H1 (cell line): ENCODE data around the gene PRR22. TPM values are rescaled to one million over a fixed set of nuclear protein-coding genes. Genes with fewer than 3 reads are reported as not detected.

Experiments used
- CTCF ChIA-PET: fragments of 300-600 bp; sonication (Branson Sonifier 250); formaldehyde crosslinking; loops from one replicate; lab custom pipeline; 2021; ENCODE audit not compliant: partially characterized antibody; lab: Charles Lee
- POLR2A ChIA-PET: fragments of 300-600 bp; sonication (Branson Sonifier 250); formaldehyde crosslinking; loops from one replicate; lab custom pipeline; 2021; ENCODE audit warnings: inconsistent platforms; ENCODE audit not compliant: partially characterized antibody; lab: Charles Lee
- DNase-seq, 2 experiments: peaks; one replicate each; pipeline versions ENCODE4 v3.0.0 to v3.0.0-alpha.2; 2010 to 2022; ENCODE audit warnings: low spot score in 2 of 2, low read depth in 1 of 2, mixed read lengths in 1 of 2
- FAIRE-seq: peaks from 2 replicates; lab custom pipeline; 2011; peaks lifted over from hg19 to GRCh38; lab: Jason Lieb, UNC
- H2AFZ ChIP-seq: 2 replicates; pipeline ENCODE4 v1.8.1; 2012; ENCODE audit warnings: low read length, inconsistent platforms
- H2AK5ac ChIP-seq: 2 replicates; pipeline ENCODE4 v1.6.1; 2013; ENCODE audit warnings: low read depth, low read length
- H2BK120ac ChIP-seq: replicated peaks from 2 replicates; pipeline ENCODE3; 2013; ENCODE audit warnings: low read depth, low read length, inconsistent platforms
- H2BK12ac ChIP-seq: 2 replicates; pipeline ENCODE4 v1.6.1; 2013; ENCODE audit warnings: low read depth, low read length
- H2BK15ac ChIP-seq: 2 replicates; pipeline ENCODE4 v1.6.1; 2013; ENCODE audit warnings: low read length
- H2BK20ac ChIP-seq: 2 replicates; pipeline ENCODE4 v1.6.1; 2013; ENCODE audit warnings: low read length
- H2BK5ac ChIP-seq: 2 replicates; pipeline ENCODE4 v1.6.1; 2013; ENCODE audit warnings: low read depth, low read length
- H3K14ac ChIP-seq: 2 replicates; pipeline ENCODE4 v1.6.1; 2013; ENCODE audit warnings: inconsistent platforms; ENCODE audit not compliant: insufficient read length
- H3K18ac ChIP-seq: 2 replicates; pipeline ENCODE4 v1.6.1; 2013; ENCODE audit warnings: low read length; ENCODE audit errors: extremely low read depth
- H3K23ac ChIP-seq: 2 replicates; pipeline ENCODE4 v1.6.1; 2013; ENCODE audit warnings: inconsistent platforms; ENCODE audit not compliant: insufficient read length
- H3K23me2 ChIP-seq: 2 replicates; pipeline ENCODE4 v1.6.1; 2013; ENCODE audit warnings: low read depth, low read length
- H3K27ac ChIP-seq: 2 replicates; pipeline ENCODE4 v1.6.1; 2011; ENCODE audit warnings: low read depth, low read length, inconsistent platforms
- H3K27me3 ChIP-seq, 4 experiments: replicated peaks in 1 of 4; 1 replicate in 1 of 4; 2 replicates in 3 of 4; pipeline versions ENCODE4 v1.6.1 to v1.8.1; 2011 to 2013; ENCODE audit warnings: low read length in 3 of 4, mild to moderate bottlenecking in 3 of 4, inconsistent platforms in 2 of 4, mixed read lengths in 2 of 4, moderate library complexity in 1 of 4; ENCODE audit not compliant: control insufficient read depth in 3 of 4, insufficient read depth in 3 of 4; ENCODE audit errors: extremely low read depth in 1 of 4
- H3K36me3 ChIP-seq, 4 experiments: 2 replicates each; pipeline versions ENCODE4 v1.6.1 to v1.8.1; 2011 to 2013; ENCODE audit warnings: mild to moderate bottlenecking in 4 of 4, low read length in 3 of 4, moderate library complexity in 2 of 4, control low read depth in 1 of 4, inconsistent platforms in 1 of 4; ENCODE audit not compliant: insufficient read depth in 4 of 4, control insufficient read depth in 2 of 4
- H3K4ac ChIP-seq: replicated peaks from 2 replicates; pipeline ENCODE3; 2013; ENCODE audit warnings: low read length, low read depth, mixed read lengths, inconsistent platforms; ENCODE audit not compliant: insufficient read length
- H3K4me1 ChIP-seq, 4 experiments: replicated peaks in 1 of 4; 1 replicate in 1 of 4; 2 replicates in 3 of 4; pipeline versions ENCODE4 v1.6.1 to v1.8.1; 2011 to 2013; ENCODE audit warnings: low read length in 3 of 4, inconsistent platforms in 2 of 4, mixed read lengths in 1 of 4; ENCODE audit not compliant: insufficient read depth in 4 of 4, control insufficient read depth in 3 of 4
- H3K4me2 ChIP-seq, 2 experiments: 2 replicates each; pipeline versions ENCODE4 v1.6.1 to v1.8.1; 2011 to 2013; ENCODE audit warnings: low read depth in 2 of 2, low read length in 2 of 2, control low read depth in 1 of 2, inconsistent platforms in 1 of 2, mild to moderate bottlenecking in 1 of 2; ENCODE audit not compliant: insufficient read depth in 1 of 2
- H3K4me3 ChIP-seq, 4 experiments: fragments of 200-600, 300-600 bp in 1 of 4; sonication (generic), shearing (Covaris generic), sonication (Bioruptor Twin) in 1 of 4; 2 replicates each; pipeline versions ENCODE4 v1.5.1 to v1.8.1; 2011 to 2016; ENCODE audit warnings: low read length in 4 of 4, low read depth in 3 of 4, control low read depth in 2 of 4, inconsistent platforms in 2 of 4, mild to moderate bottlenecking in 2 of 4, mixed read lengths in 1 of 4, moderate library complexity in 1 of 4; ENCODE audit not compliant: insufficient read depth in 2 of 4; ENCODE audit errors: extremely low read depth in 1 of 4
- H3K56ac ChIP-seq: replicated peaks from 2 replicates; pipeline ENCODE3; 2013; ENCODE audit warnings: low read depth, mild to moderate bottlenecking, mixed read lengths, low read length, inconsistent platforms; ENCODE audit not compliant: insufficient read length
- H3K79me1 ChIP-seq: 2 replicates; pipeline ENCODE4 v1.6.1; 2013; ENCODE audit warnings: low read depth, low read length, control low read depth
- H3K79me2 ChIP-seq, 2 experiments: 2 replicates each; pipeline versions ENCODE4 v1.6.1 to v1.8.1; 2012 to 2013; ENCODE audit warnings: low read length in 2 of 2, mild to moderate bottlenecking in 2 of 2, inconsistent platforms in 1 of 2; ENCODE audit not compliant: insufficient read depth in 2 of 2, control insufficient read depth in 1 of 2
- H3K9ac ChIP-seq, 4 experiments: replicated peaks in 1 of 4; 1 replicate in 1 of 4; 2 replicates in 3 of 4; pipeline versions ENCODE4 v1.6.1 to v1.8.1; 2011 to 2013; ENCODE audit warnings: low read depth in 3 of 4, low read length in 3 of 4, control low read depth in 2 of 4, mild to moderate bottlenecking in 2 of 4, moderate library complexity in 2 of 4, inconsistent platforms in 1 of 4; ENCODE audit errors: extremely low read depth in 1 of 4
- H3K9me3 ChIP-seq, 2 experiments: 2 replicates each; pipeline versions ENCODE4 v1.6.1 to v1.8.1; 2012 to 2013; ENCODE audit warnings: mild to moderate bottlenecking in 2 of 2, moderate library complexity in 2 of 2, control low read depth in 1 of 2, inconsistent platforms in 1 of 2, low read depth in 1 of 2, low read length in 1 of 2, mixed read lengths in 1 of 2; ENCODE audit not compliant: insufficient read depth in 2 of 2
- H4K20me1 ChIP-seq, 2 experiments: replicated peaks in 1 of 2; 2 replicates each; pipeline versions ENCODE3 to v1.8.1; 2011 to 2013; ENCODE audit warnings: inconsistent platforms in 2 of 2, low read length in 2 of 2, mild to moderate bottlenecking in 1 of 2; ENCODE audit not compliant: insufficient read depth in 2 of 2, control insufficient read depth in 1 of 2
- H4K5ac ChIP-seq: 2 replicates; pipeline ENCODE4 v1.6.1; 2013; ENCODE audit warnings: low read length, low read depth, mixed read lengths, inconsistent platforms; ENCODE audit not compliant: insufficient read length
- H4K8ac ChIP-seq: 2 replicates; pipeline ENCODE4 v1.8.0; 2013; ENCODE audit warnings: mild to moderate bottlenecking, moderate library complexity, low read length, inconsistent platforms; ENCODE audit not compliant: insufficient read depth; ENCODE audit errors: extremely low read depth
- H4K91ac ChIP-seq: replicated peaks from 2 replicates; pipeline ENCODE3; 2013; ENCODE audit warnings: low read length, mixed read lengths, inconsistent platforms; ENCODE audit not compliant: insufficient read length
- BCL11A ChIP-seq, 2 experiments: IDR thresholded peaks; one replicate each; pipeline ENCODE4 v1.6.1; 2011; ENCODE audit warnings: low read depth in 2 of 2, low read length in 2 of 2, mild to moderate bottlenecking in 2 of 2
- CHD1 ChIP-seq: IDR thresholded peaks from 2 replicates; pipeline ENCODE4 v1.6.1; 2012; ENCODE audit warnings: low read depth, low read length, improper control_type of control experiment
- KDM5A ChIP-seq: fragments of 200-600 bp; IDR thresholded peaks from 2 replicates; pipeline ENCODE4 v1.7.1; 2012; ENCODE audit warnings: mild to moderate bottlenecking, low read length, inconsistent platforms, mixed read lengths
- MAFK ChIP-seq: IDR thresholded peaks from 2 replicates; pipeline ENCODE4 v1.6.1; 2012; ENCODE audit warnings: low read depth, mild to moderate bottlenecking, improper control_type of control experiment, low read length
- TBP ChIP-seq: IDR thresholded peaks from 2 replicates; pipeline ENCODE4 v1.6.1; 2011; ENCODE audit warnings: low read depth, low read length, improper control_type of control experiment
- USF2 ChIP-seq: IDR thresholded peaks from 2 replicates; pipeline ENCODE4 v1.6.1; 2011; ENCODE audit warnings: low read length, improper control_type of control experiment
- WGBS, 2 experiments: shearing (Covaris generic) in 1 of 2; methylation state at CpG; one replicate each; pipeline versions ENCODE4 v1.1.6 to v1.1.7; 2013 to 2015; ENCODE audit warnings: low lambda C conversion rate in 2 of 2, mixed read lengths in 2 of 2, inconsistent platforms in 1 of 2, low coverage in 1 of 2, missing lambda C conversion rate in 1 of 2; ENCODE audit not compliant: insufficient replicate concordance in 2 of 2, insufficient coverage in 1 of 2, insufficient read length in 1 of 2; ENCODE audit errors: extremely low coverage in 1 of 2, missing lambda C conversion rate in 1 of 2; 5-methylcytosine and 5-hydroxymethylcytosine counted together
- polyA plus RNA-seq, 7 experiments: library from polyadenylated mRNA; depleted of rRNA in 3 of 7; stranded (reverse) in 5 of 7; unstranded in 2 of 7; fragments of >200 nt in 5 of 7; fragments of 200-250 nt in 2 of 7; gene quantifications; 1 replicate in 5 of 7; 2 replicates in 1 of 7; 4 replicates in 1 of 7; pipeline versions ENCODE4 v1.2.1 to v1.2.3, GENCODE V29; 2011 to 2013; ENCODE audit warnings: missing spikeins in 2 of 7, mixed read lengths in 2 of 7
- total RNA-seq: library from RNA; stranded (reverse); fragmentation: NEBNext Ultra II Directional; extraction: Animal tissue kit (Norgen Biotek cat#: 25700); gene quantifications from 2 replicates; pipeline ENCODE4 v1.2.1, GENCODE V29; 2021

The PRR22 gene
- total and polyA plus RNA-seq, 2 of the 8 experiments (the other 6 are each of a cell fraction or from before 2014, with no cell fraction given), result 1.9 to 2.1 TPM

DNA sequence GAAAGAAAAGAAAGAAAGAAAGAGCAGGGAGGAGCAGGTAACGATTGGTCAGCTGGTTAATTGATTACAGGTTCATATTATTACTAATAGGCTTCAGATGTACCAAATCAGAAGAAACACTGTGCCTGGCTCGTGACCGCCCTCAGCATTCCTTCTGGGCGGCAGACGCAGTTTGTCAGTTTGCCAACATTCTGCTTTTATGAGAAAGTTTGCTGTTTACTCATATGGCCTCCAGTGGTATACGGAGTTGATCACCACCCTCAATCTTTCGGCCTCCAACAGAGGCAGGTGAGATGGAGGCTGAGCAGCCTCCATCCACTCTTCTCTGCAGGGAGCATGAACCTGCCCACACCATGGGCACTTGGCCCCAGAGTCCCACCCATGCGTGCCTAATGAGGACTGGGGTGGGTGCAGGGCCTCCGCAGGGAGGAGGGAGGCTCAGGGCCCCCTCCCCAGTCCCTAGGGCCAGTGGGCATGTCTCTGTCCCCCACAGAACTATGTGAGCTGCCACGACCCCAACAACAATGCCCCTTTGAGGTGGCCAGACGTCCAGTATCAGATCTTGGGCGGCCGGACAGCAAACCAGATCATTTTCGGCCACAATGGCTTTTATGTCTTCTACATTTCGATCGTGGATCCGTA is 8.8 kb downstream of the PRR22 start:
- 90% methylated on average over 16 of the region's 17 CpGs; no CpG with 5 or more reads in 1 of the 2 experiments for WGBS, 2 experiments
- DNase-seq, result no peak

More for the DNA sequence above, 8.8 kb downstream of the PRR22 start:
- POLR2A ChIA-PET, result interaction anchor here (1.0 to 3.0 kb wide), 3 partner anchors 9 to 57 kb away, joined by 5 to 19 read pairs (median 8); partner anchors contain the start of genes CATSPERD, LONP1 and PRR22
- H3K79me1 ChIP-seq, result no peaks in the 10 kb centered on the region
- H3K4me3 ChIP-seq, result no peak overlapping the region
- no peak overlapping the region for H2BK5ac ChIP-seq
- H3K9me3 ChIP-seq, result no peaks in the 10 kb centered on the region; a peak in 1 of 4 replicates
- no peaks in the 10 kb centered on the region for H3K36me3 ChIP-seq
- H2BK15ac ChIP-seq, result no peak overlapping the region
- FAIRE-seq, result no peak
- TF ChIP-seq USF2 (no peak), TBP (no peak), BCL11A (IDR thresholded peaks at IDR 0.05; ENCODE audit: low read depth in 2 of 2, low read length in 2 of 2) (no peak), MAFK (no peak), CHD1 (no peak), KDM5A (no peak)
- H2AK5ac ChIP-seq, result no peak overlapping the region
- H3K56ac ChIP-seq, result no peak overlapping the region
- no peak overlapping the region; the same call in 1 of the 2 replicates for H2BK12ac ChIP-seq
- H3K23ac ChIP-seq, result no peak overlapping the region
- peaks cover 0 to 1% of the 10 kb centered on the region in 2 experiments for H4K20me1 ChIP-seq
- no peak overlapping the region for H3K9ac ChIP-seq
- no peaks in the 10 kb centered on the region for H3K23me2 ChIP-seq
- H3K4ac ChIP-seq, result no peak overlapping the region
- no peak overlapping the region for H4K8ac ChIP-seq
- H3K27ac ChIP-seq, result no peak overlapping the region
- no peak overlapping the region for H3K4me2 ChIP-seq
- no peak overlapping the region for H2AFZ ChIP-seq
- no peak overlapping the region for H4K91ac ChIP-seq
- no peaks in the 10 kb centered on the region for H3K4me1 ChIP-seq
- no peak overlapping the region for H3K14ac ChIP-seq
- H3K27me3 ChIP-seq, result no peaks in the 10 kb centered on the region; a peak in 2 of 7 replicates
- no peaks in the 10 kb centered on the region for H3K79me2 ChIP-seq
- no peak overlapping the region for H3K18ac ChIP-seq
- H2BK120ac ChIP-seq, result no peak overlapping the region
- CTCF ChIA-PET, result interaction anchor here (4.7 kb wide), 1 partner anchor 28 kb away, joined by 19 read pairs; the partner anchor contains the start of gene NRTN
- H4K5ac ChIP-seq, result no peak overlapping the region
- H2BK20ac ChIP-seq, result no peak overlapping the region
